HG03378 (cell line): ENCODE data around the gene ATP6V0E2.

Experiments used
- ATAC-seq: cut with Tn5 transposase; IDR thresholded peaks from one replicate; pipeline ENCODE4 v1.9.1; 2021; ENCODE audit warnings: mild to moderate bottlenecking, moderate library complexity; ENCODE audit not compliant: unreplicated experiment

The ATP6V0E2 gene

DNA sequence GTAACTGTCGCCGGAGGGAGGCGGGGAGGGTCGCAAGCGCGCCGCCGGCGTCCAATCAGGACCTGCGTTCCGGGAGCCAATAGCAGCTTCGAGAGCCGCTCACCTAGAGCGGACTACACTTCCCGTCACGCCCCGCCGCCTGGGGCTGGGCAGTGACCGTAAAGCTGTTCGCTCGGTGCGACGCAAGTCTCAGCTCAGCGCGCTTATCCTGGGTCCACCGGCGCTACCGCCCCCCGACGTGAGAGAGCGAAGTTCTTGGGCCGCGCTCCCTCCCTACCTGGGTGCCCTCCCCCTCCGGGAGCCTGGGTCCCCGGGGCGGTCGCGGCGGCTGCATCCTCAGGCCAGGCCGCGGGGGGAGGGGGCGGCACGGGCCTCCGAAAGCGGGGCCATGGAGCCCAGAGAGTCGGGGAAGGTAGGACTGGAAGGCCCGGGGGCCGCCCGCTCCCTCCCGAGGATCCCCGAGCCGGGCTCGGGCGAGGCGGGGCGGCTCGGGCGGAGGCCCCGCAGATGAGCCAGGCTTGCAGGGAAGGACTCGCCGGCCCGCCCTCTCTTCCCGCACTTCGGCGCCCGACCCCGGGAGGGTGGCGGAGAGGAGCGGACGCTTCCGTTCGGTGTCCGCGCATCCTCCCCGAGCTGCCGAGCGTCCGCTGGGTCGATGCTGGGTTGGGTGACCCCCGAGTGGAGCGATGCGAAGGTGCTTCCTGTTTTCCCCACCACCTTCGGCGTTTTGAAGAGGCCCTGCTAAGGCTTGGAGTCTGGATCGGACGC is 35.4 kb upstream of the ATP6V0E2 start, which contains the start of gene ZNF862:
ZNF862 (plus strand) TSS at position 152 of the 768 bp plus-strand sequence; CDS start at position 389, 237 bp downstream.
- peak; percentile 97 for ATAC-seq

DNA sequence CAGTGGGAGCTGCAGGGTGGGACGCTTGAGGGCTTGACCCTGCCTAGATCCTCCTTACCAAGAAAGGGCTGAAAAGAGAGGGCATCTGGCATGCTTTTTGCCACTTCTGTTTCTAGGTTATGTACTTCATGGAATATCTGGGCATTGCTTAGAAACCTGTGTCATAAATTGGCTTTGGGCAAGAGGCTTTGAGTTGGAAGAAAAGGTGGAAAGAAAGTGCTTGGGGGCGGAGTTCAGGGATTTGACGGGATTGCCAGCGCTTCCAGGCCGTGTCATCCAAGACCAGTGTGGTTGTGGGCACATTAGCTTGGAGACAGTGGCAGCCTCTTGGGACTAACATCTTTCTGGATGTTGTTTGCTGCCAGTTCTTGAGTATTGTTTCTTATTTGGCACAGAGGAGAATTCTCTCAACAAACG is 34.8 kb upstream of the ATP6V0E2 start:
- ATAC-seq = no peak

DNA sequence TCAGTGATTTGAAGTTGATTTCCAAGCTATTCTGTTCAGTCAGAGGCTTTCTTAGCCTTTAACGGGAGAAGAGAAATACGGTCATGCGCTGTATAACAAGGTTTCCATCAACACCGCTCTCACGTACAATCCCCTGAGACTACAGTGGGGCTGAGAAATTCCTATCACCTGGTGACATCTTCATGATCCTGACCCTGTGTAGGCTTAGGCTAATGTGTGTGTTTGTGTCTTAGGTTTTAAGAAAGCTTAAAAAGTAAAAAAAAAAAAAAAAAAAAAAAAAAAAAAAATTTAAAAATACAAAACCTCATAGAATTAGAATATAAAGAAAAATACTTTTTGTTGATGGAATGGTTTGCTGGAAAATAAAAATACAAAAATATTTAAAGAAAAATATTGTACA is 33.8 kb upstream of the ATP6V0E2 start:
- ATAC-seq = no peak

DNA sequence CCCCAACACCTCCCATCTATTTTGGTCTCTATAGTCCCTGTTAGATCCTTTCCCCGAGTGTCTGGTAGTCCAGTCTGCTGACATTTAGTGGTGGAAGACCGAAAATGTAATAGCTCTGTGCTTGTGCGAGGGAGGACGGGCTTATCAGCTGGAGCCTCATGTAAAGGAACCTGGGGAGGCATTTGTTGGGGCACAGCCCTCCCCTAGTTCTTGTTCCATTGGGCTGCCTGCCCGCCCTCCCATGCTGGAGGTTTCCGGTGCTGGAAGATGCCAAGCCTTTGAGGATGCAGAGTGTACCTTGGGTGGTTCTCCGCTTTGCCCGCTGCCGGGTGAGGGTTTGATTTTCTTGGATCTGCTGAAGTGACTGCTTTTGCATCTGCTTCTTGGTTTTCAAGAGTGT is 30.2 kb upstream of the ATP6V0E2 start:
- ATAC-seq = no peak

DNA sequence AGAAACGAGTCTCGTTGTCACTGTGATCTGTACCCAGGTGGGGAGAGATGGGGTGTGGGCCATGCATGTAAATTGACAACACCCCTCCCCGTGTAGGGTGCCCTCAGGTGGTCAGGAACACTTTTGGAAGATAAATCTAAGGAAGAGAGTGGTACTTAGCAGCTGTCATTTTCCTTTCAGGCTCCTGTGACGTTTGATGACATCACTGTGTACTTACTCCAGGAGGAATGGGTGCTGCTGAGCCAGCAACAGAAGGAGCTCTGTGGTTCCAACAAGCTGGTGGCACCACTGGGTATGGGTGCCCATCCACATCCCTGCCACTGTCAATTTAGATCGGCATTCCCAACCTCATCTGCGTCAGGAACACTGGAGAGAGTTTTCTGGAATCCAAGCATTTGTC is 29.3 kb upstream of the ATP6V0E2 start:
- ATAC-seq = no peak

DNA sequence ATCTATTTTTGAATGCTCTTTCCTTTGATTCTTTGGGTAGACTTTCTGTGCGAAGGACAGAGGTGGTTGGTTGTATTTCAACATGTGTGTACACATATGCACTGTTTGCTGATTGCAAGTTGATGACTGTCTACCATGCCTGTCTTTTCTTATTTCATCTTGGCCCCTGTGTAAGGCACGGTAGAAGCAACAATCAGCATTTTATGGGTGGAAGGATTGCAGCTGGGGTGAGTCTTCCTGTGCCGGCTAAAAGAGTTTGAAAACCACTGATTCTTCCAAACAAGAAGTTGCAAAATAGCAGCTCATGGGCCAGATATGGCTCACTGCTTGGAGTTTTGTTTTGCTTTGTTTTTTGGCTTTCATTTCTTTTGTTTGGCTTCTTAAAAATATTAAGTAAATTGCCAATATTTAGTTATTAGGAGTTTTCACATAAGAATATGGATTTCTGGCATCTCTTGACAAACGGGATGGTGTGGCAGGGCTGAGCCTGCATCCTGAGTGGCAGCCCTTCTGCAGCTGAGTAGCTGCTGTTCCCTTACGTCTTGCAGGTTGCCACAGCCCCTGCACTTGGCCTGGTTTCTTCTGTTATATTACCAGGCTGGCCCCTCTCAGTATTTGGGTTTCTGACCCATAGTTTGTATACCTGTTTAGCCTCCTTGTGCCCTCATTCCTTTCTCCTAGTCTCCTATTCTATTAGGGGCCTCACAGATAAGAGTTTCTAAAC is 28.4 kb upstream of the ATP6V0E2 start:
- no peak for ATAC-seq

DNA sequence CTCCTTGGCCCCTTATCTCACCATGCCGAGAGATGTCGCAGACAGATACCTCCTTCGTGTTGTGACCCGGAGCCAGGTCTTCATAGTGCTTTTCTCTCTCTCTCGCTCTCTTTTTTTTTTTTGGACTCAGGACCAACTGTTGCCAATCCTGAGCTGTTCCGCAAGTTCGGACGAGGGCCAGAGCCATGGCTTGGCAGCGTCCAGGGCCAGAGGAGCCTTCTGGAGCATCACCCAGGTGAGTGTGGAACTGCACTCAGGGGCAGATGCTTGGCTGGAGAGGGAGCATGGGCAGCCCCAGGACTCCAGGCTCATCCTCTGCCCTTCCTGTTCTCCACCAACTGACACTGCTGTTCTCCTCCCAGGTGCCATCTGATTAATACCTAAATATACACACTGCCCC is 27.7 kb upstream of the ATP6V0E2 start:
- no peak for ATAC-seq

DNA sequence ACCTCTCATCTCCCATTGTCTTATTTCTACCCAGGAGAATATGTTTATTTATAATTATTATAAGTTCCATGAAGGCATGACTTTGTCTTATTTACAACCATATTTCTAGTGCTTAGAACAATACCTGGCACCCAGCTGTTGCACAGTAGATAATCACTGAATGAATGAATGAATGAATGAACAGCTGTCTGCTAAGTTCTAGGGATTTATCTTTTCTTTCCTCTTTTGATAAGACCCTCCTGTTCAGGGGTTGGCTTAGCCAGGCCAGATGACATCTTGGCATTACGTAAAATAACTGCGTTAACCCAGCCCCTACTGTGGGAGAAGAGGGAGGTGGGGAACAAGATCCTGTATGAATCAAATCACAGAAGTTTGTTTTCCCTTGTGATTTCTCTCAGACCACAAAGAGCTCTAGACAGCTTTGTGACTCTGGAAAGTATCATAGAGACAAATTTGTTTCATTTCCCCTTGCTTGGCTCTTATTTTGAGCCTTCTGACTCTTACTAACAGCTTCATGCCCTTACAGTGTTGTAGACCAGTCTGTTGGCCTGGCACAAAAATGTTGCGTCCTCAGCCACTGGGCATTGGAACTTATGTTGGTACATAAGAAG is 27.2 kb upstream of the ATP6V0E2 start:
- ATAC-seq = peak; percentile 89

DNA sequence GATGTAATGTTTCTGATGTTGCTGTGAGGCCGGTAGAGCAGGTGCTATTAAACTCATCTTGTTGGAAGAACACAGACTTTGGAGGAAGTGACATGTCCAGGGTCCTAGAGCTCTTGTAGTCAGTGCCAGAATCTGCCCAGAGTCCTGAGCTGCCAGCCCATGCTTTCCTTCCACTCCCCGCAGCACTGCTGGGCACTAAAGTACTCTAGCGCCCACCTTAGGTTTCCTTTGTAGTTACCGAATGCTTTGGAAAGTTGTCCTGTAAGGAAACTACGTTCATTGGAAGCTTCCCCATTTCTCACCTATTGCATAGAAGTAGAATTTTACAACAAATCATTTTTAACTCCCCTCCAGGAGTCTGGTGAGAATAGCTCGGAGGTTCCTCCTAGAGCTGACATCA is 24.6 kb upstream of the ATP6V0E2 start:
- ATAC-seq = no peak

DNA sequence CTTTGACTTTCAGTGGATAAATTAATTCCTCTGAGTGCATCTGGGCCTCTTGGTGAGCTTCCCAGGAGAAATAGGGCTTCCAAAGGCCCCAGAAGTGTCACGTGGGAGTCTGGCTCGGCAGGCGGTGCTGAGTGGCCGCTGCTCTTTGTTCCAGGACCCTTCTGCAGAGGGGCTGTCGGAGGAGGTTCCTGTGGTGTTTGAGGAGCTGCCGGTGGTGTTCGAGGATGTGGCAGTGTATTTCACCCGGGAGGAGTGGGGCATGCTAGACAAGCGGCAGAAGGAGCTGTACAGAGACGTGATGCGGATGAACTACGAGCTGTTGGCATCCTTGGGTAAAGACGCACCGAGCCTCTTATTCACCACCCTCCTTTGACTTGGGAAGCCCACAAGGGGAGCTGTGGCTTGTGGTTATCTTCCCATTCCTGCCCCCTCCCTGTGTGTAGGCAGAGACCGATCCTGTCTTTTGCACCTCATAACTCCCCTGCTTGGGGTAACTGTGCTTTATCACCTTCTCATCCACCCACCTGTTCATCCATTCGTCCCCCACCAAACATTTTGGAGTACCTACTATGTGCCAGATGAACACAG is 23.7 kb upstream of the ATP6V0E2 start:
- ATAC-seq = no peak

DNA sequence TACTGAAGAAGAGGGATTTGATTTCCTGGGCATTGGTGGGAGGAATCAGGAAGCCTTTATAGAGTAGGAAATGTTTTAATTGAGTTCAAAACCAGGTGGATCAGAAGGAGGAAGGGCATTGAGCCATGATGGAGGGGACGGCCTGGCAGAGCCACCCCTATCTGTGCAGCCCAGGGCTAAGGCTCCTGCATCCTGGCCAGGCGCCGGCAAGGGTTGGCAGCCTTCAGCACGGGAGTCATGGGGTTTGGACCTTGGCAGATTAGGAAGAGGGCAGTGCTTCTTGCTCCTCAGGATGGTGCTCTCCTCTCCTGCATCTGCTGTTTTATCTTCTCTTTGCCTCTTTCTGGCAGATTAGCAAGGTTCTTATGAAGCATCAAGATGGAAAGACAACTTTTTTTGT is 23.1 kb upstream of the ATP6V0E2 start:
- ATAC-seq = no peak

DNA sequence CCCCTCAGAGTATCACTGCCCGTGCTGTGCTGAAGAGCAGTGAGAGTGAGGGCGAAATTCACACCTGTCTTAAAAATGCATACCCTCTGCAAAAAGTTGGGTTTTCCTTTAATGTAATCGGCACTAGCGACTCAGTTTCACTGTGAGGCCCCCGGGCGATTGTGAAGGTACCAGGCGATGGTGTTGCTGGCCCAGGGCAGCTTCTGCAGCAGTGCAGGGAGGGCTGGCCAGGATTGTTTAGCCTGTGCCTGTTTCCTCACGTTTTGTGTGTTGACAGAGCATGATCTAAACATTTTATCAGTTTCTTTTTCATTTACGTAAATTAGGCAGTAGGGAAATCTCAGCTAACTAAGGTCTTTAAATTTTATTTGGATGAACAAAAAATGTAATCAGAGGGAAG is 22.3 kb upstream of the ATP6V0E2 start:
- ATAC-seq = no peak

DNA sequence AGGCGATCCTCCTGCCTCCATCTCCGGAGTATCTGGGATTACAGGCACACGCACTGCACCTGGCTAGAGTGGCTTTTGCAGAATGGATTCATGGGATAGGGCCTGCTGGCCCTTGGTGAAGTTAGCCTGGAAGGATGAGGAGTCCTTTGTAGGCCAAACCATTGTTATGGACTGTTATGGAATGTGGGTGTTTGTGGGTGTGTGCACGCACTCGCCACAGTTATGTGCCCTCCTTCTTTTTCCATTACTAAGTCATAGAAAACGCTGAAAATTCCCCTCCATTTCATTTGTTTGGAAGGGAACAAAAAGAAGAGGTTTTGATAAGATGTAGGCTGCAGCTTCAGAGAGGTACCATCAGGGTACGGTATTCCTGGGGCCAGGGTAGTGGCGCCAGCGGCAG is 20.6 kb upstream of the ATP6V0E2 start:
- ATAC-seq = no peak

DNA sequence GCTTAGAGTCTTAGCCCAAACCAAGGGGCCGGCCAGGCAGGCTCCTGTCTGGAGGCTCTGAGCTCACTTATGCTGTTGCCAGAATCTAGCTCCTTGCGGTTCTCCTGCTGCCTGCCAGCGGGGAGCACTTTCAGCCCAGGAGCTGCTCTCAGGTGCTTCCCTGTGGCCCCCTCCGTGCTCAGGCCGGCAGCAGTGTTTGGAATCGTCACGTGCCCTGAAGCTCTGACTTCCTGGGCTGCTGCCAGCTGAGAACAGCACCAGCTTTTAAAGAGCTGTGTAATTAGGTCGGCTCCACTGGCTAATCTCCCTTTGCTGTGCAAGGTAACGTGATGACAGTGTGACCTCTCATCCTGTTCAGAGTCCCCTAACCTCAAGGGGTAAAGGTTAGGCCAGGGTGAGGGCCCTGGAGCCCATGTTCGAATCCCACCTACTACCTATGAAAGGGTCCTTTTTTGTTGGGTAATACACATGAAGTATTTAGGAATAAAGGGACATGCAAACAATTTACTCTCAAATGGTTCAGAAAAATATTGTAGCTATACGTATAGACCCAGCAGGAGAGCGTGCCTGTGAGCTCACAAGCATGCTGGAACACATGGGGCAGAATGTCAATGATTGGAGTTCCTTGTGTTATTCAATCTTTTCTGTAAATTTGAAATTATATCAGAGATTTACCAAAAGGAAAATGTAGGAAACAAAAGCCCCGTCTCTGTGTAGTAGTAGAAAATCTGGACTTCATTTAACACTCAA is 19.0 kb upstream of the ATP6V0E2 start:
- ATAC-seq = no peak

DNA sequence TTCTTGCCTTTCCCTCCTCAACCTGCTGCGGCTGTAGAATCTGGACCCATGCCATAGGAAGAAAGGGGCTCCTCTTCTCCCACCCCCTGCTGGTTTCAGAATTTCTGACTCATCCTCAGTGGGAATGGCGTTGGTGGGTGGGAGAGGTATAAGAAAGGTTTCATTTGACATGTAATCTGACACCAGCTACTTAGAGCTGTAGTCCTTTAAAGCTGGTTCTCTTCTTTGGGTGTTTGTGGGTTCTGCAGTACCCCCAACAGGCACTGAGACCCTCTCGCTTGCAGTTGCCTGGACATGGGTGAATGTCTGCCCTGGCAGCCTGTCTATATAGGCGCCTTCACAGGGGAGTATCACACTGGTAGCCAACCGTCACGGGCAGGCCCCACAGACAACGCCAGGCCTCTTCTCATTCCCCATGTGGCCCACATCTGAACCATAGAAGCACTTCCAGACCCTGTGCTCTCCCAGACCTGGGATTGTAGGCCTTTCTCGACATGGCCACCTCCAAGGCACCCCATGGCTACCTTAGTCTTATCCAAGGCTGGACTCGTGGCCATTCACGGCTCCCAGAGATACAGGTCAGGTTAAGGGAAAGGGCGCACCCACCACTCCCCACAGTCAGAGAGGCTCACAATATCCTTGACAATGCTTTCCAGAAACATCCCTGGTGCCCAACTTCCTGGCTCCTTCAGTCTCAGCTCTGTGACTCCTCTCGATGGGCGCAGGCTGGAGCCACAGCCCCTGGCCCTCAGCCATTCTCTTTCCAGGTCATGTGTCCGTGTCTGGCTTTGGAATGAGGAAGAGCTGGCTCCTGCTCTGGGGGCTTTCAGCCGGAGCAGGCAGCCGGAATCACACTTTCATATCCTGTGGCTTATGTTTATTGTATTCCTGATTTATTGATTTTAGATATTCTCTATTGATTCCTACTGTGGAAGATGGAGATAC is 18.1 kb upstream of the ATP6V0E2 start:
- ATAC-seq = no peak

DNA sequence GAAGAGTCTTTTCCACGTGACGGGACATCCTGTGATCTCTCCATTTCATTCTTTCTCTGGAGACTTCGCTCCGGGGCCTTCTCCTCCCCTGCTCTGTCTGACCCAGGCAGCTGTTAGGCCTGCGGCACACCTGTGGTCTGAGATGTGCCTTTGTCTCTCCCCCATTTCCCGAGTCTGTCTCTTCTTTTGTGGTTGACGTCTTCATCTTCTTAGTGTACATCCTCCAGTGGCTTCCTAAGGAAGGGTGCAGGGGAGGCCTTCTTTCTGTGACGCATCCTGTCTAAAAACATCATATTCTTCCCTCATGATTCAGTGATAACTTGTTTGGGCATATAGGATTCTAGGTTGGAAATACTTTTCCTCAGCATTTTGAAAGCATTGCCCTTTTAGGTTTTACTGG is 17.2 kb upstream of the ATP6V0E2 start:
- no peak for ATAC-seq

DNA sequence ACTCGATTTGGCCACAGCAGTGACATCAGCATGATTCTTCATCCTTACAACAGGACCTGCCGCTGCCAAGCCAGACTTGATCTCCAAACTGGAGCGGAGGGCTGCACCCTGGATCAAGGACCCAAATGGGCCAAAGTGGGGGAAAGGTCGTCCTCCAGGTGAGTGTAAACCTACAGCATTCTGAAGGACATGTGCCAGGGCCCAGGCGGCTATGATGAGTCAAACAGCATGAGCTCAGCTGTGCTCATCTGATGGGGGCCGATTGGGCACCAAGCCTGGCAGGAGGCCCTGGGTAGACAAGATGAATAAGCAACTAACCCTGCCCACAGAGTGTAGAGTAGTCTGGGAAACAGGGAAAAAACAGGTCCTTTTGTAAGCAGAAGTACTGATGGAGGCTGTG is 14.4 kb upstream of the ATP6V0E2 start:
- no peak for ATAC-seq

DNA sequence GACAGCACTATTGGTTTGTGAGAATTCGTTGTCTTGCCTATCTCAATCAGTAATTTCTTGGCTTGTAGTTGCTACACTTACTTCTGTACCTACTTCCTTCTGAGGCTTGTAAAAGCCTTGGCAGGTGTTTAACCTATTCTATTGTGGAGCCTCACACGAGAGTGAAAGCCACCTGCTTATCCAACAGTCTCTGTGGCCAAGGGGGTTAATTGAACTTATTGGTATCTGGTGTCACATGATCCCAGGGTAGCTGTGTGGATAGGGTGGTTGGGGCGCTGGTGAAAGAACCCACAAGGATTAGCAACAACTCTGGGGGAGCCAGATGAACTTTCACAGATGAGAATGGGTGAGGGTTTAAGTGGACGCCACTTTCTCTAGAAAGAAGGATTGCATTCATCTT is 13.9 kb upstream of the ATP6V0E2 start:
- no peak for ATAC-seq

DNA sequence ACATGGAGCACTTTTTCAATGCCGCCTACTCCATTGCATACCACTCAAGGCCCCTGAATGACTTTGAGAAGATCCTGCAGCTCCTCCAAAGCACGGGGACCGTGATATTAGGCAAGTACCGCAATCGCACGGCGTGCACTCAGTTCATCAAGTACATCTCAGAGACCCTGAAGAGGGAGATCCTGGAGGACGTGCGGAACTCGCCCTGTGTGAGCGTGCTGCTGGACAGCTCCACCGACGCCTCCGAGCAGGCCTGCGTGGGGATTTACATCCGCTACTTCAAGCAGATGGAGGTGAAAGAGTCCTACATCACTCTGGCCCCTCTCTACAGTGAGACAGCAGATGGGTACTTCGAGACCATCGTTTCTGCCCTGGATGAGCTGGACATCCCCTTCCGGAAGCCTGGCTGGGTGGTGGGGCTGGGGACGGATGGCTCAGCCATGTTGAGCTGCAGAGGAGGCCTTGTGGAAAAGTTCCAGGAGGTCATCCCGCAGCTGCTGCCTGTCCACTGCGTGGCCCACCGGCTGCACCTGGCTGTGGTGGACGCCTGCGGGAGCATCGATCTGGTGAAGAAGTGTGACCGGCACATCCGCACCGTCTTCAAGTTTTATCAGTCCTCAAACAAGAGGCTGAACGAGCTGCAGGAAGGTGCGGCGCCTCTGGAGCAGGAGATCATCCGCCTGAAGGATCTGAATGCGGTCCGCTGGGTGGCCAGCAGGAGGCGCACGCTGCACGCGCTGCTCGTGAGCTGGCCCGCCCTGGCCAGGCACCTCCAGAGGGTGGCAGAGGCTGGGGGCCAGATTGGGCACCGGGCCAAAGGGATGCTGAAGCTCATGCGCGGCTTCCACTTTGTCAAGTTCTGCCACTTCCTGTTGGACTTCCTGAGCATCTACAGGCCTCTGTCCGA is 12.7 kb upstream of the ATP6V0E2 start:
- ATAC-seq = no peak
